GM21528 (cell line): Measurements from ENCODE around the gene EBI3.
"Not testable (repeated sequence)": the region's sequence is repeated elsewhere in the genome, so short reads cannot be mapped to it uniquely, and the experiment has no call there.

Experiments
- ATAC-seq: cut with Tn5 transposase; IDR thresholded peaks from one replicate; pipeline ENCODE4 v1.9.1; 2021; ENCODE audit warnings: mild to moderate bottlenecking, moderate library complexity; ENCODE audit not compliant: unreplicated experiment, low FRiP score

The EBI3 gene

GRCh38 chr19:4274321-4274686, 45.0 kb downstream of the EBI3 start:
- not testable (repeated sequence) for ATAC-seq

GRCh38 chr19:4277191-4277696, 47.9 kb downstream of the EBI3 start:
- no peak for ATAC-seq

GRCh38 chr19:4278010-4278409, 48.7 kb downstream of the EBI3 start:
- no peak for ATAC-seq

GRCh38 chr19:4278419-4279266, 49.3 kb downstream of the EBI3 start, which contains the start of gene SHD:
Gene SHD, plus strand, starts transcription at chr19:4279266. Its CDS starts 798 bp downstream, at chr19:4280064.
- no peak for ATAC-seq

- ATAC-seq = no peak
These were observed 49.9 kb downstream of the EBI3 start for GRCh38 chr19:4279267-4279529.

- no peak for ATAC-seq
These were observed 50.5 kb downstream of the EBI3 start for GRCh38 chr19:4279530-4280422.

GRCh38 chr19:4284176-4284958, 55.0 kb downstream of the EBI3 start:
- ATAC-seq = no peak

- ATAC-seq = no peak
These were observed 55.7 kb downstream of the EBI3 start for GRCh38 chr19:4284974-4285373.

- ATAC-seq = not testable (repeated sequence)
These were observed 56.8 kb downstream of the EBI3 start for GRCh38 chr19:4286141-4286540.
